CD4-positive, alpha-beta T cell (primary cell): Measurements from ENCODE around the gene TP53RK. TPM values are rescaled to one million over a fixed set of nuclear protein-coding genes. Genes with fewer than 3 reads are reported as not detected.

Experiments
- ATAC-seq: fragments of 200-7000 bp; cut with Tn5 transposase; one replicate; pipeline ENCODE4 v1.10.0; 2022; ENCODE audit warnings: mild to moderate bottlenecking; ENCODE audit not compliant: poor library complexity
- CTCF ChIA-PET: fragments of 350-600 bp; sonication (Branson Sonifier 250); formaldehyde crosslinking; loops from one replicate; lab custom pipeline; 2021; ENCODE audit warnings: antibody characterized with exemption, inconsistent platforms; lab: Charles Lee
- POLR2A ChIA-PET: fragments of 350-600 bp; sonication (Branson Sonifier 250); formaldehyde crosslinking; loops from one replicate; lab custom pipeline; 2021; ENCODE audit warnings: antibody characterized with exemption, inconsistent platforms; lab: Charles Lee
- DNase-seq, 14 experiments: peaks; one replicate each; pipeline ENCODE4 v3.0.0-alpha.2; 2013 to 2020; ENCODE audit warnings: mixed read lengths in 2 of 14
- H3K27ac ChIP-seq, 2 donors: one replicate each; pipeline versions ENCODE4 v1.5.1 to v1.7.0; 2013; ENCODE audit warnings: low read length in 2 of 2, low read depth in 1 of 2, mild to moderate bottlenecking in 1 of 2
- H3K27me3 ChIP-seq, 2 experiments: 1 replicate in 1 of 2; 2 replicates in 1 of 2; pipeline versions ENCODE4 v1.6.1 to v1.7.0; 2013; ENCODE audit warnings: low read length in 2 of 2, control low read depth in 1 of 2, mild to moderate bottlenecking in 1 of 2, moderate library complexity in 1 of 2; ENCODE audit not compliant: insufficient read depth in 2 of 2, control insufficient read depth in 1 of 2
- H3K36me3 ChIP-seq: one replicate; pipeline ENCODE4 v1.6.1; 2013; ENCODE audit warnings: low read length, control low read depth; ENCODE audit not compliant: insufficient read depth
- H3K4me1 ChIP-seq: one replicate; pipeline ENCODE4 v1.6.1; 2013; ENCODE audit warnings: low read length, control low read depth; ENCODE audit not compliant: insufficient read depth
- H3K4me3 ChIP-seq: one replicate; pipeline ENCODE4 v1.5.1; 2013; ENCODE audit warnings: mild to moderate bottlenecking, low read length, moderate library complexity
- H3K9me3 ChIP-seq, 2 experiments: 1 replicate in 1 of 2; 2 replicates in 1 of 2; pipeline versions ENCODE4 v1.6.1 to v1.7.0; 2013; ENCODE audit warnings: low read length in 2 of 2, mild to moderate bottlenecking in 2 of 2, control low read depth in 1 of 2, moderate library complexity in 1 of 2; ENCODE audit not compliant: control insufficient read depth in 1 of 2, insufficient read depth in 1 of 2
- H3K27ac Mint-ChIP-seq: one replicate; pipeline ENCODE4 v1.8.0; 2020; ENCODE audit warnings: mixed read lengths
- H3K27me3 Mint-ChIP-seq: one replicate; pipeline ENCODE4 v1.8.0; 2021; ENCODE audit warnings: mixed read lengths
- H3K36me3 Mint-ChIP-seq: one replicate; pipeline ENCODE4 v1.8.0; 2021; ENCODE audit warnings: low read depth, mixed read lengths
- H3K4me1 Mint-ChIP-seq: one replicate; pipeline ENCODE4 v1.8.0; 2021; ENCODE audit warnings: low read depth, mixed read lengths
- H3K4me3 Mint-ChIP-seq: one replicate; pipeline ENCODE4 v1.8.0; 2020; ENCODE audit warnings: mild to moderate bottlenecking, mixed read lengths
- H3K9me3 Mint-ChIP-seq: one replicate; pipeline ENCODE4 v1.8.0; 2020; ENCODE audit warnings: mixed read lengths
- intact Hi-C, 2 experiments: fragments of 100-400 bp; cut with DNase I in 1 of 2; cut with micrococcal nuclease in 1 of 2; formaldehyde crosslinking; loops; one replicate each; pipeline versions ENCODE4 v1.15.1 to v1.9.0; 2023 to 2025; cut with DNase I, micrococcal nuclease
- total RNA-seq, 174 experiments: library from RNA in 2 of 174; stranded (reverse) in 2 of 174; gene quantifications; one replicate each; pipeline ENCODE4 v1.2.3 and lab custom pipeline; 2021 to 2026
- TF ChIP-seq, protein P1 (sequence below): fragments of 200-600 bp; IDR thresholded peaks from one replicate; pipeline ENCODE4 v1.8.0; 2022; ENCODE audit warnings: antibody characterized with exemption, mild to moderate bottlenecking

The TP53RK gene
- total RNA-seq, 2 experiments from 2014 or later, result 3.9 to 4.5 TPM

DNA sequence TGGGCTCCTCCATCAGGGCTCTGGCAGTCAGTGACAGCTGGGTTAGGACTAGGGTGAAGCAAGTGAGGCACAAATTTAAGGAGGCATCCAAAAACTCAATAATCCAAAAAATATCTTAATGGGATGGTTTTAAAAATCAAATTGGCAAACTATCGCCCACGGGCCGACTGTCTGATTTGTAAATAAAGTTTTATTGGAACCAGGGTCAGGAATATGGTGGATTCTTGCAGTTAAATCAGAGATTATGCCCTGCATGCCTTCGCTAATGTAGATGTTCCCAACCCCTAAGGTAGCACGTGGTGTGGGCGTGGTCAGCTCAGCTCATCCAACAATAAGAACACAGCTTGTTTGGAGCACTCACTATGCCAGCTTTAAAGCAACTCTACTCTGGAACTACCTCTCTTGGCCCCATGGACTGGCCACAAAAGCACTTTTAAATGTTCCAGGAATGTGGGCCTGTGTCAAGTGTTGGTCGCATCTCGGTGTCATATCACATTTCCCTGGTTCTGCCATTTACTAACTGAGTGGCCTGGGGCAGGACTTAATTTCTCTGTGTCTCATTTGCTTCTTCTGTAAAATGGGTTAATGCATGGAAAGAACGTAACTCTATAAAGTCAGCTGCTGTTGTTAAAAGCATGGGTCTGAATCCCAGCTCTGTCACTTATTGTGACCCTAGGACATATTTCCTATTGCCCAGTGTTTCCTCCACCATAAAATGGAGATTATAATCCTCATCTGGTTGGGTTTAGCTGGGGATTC is 7.0 kb downstream of the TP53RK start:
- no peak overlapping the region for H3K27ac Mint-ChIP-seq
- intact Hi-C loops, result loop anchor here in 1 of 2 experiments (2.0 to 10.0 kb wide), 3 partner anchors 161 to 887 kb away; partner anchors contain the start of genes DNTTIP1 and WFDC3
- DNase-seq (no peak), ATAC-seq (no peak)
- H3K27ac ChIP-seq, result peak overlapping the region in 1 of 2 donors; percentile 22
- peaks cover 33% of the 10 kb centered on the region for H3K36me3 ChIP-seq
- TF ChIP-seq, protein P1, sequence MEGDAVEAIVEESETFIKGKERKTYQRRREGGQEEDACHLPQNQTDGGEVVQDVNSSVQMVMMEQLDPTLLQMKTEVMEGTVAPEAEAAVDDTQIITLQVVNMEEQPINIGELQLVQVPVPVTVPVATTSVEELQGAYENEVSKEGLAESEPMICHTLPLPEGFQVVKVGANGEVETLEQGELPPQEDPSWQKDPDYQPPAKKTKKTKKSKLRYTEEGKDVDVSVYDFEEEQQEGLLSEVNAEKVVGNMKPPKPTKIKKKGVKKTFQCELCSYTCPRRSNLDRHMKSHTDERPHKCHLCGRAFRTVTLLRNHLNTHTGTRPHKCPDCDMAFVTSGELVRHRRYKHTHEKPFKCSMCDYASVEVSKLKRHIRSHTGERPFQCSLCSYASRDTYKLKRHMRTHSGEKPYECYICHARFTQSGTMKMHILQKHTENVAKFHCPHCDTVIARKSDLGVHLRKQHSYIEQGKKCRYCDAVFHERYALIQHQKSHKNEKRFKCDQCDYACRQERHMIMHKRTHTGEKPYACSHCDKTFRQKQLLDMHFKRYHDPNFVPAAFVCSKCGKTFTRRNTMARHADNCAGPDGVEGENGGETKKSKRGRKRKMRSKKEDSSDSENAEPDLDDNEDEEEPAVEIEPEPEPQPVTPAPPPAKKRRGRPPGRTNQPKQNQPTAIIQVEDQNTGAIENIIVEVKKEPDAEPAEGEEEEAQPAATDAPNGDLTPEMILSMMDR, result no peak
- H3K4me3 ChIP-seq, result no peak overlapping the region
- no peak overlapping the region for H3K4me3 Mint-ChIP-seq
- ChIA-PET CTCF (no interaction called here), POLR2A (no interaction called here)
- peaks cover 60% of the 10 kb centered on the region for H3K4me1 Mint-ChIP-seq
- H3K27me3 ChIP-seq, result no peaks in the 10 kb centered on the region
- no peaks in the 10 kb centered on the region for H3K9me3 ChIP-seq
- no peaks in the 10 kb centered on the region for H3K27me3 Mint-ChIP-seq
- H3K9me3 Mint-ChIP-seq, result no peaks in the 10 kb centered on the region
- peaks cover 29% of the 10 kb centered on the region for H3K36me3 Mint-ChIP-seq
- peaks cover 24% of the 10 kb centered on the region for H3K4me1 ChIP-seq

DNA sequence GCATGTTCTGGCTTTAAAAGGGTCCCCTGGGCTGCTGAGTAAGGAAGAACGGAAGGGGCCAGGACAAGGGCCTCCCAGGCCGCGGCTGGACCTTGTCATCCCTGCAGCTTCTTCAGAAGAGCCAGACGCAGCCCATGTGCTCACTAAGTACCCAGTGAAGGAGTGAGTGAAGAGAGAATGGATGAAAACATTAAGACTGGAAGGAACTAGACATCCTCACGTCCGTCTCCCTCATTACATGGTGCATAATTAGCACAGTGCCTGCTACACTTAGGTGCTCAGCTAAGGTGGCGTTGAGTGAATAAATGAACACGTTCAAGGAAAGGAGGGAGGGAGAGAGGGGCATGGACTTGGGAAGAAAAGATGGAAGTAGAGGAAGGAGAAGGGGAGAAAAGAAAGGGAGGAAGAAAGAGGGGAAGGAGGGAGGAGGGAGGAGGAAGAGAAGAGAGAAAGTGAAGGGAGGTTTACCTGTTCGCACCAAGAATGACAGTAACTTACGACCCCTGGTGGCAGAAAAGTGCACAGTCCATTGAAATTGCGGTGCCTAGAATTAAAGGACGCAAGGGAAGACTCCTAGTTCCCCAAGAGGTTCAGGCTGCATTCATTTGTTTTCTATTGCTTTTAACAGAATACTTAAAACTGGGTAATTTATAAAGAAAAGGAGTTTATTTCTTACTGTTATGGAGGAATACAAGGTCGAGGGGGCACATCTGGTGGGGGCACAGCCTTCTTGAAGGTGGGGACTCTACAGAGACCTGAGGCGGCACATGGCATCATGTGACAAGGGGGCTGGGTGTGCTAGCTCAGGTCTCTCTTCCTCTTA is 8.0 kb downstream of the TP53RK start:
- peaks cover 16% of the 10 kb centered on the region for H3K4me1 ChIP-seq
- peak; percentile 42 to 78 (median 60) for DNase-seq
- peaks cover 27% of the 10 kb centered on the region for H3K36me3 ChIP-seq
- no peaks in the 10 kb centered on the region for H3K9me3 ChIP-seq
- Mint-ChIP-seq H3K27ac (peak overlapping the region; percentile 37), H3K9me3 (no peaks in the 10 kb centered on the region), H3K36me3 (peaks cover 24% of the 10 kb centered on the region), H3K4me3 (peak overlapping the region; percentile 56), H3K27me3 (no peaks in the 10 kb centered on the region), H3K4me1 (peaks cover 50% of the 10 kb centered on the region)
- POLR2A ChIA-PET, result no interaction called here
- intact Hi-C loops, result loop anchor here (1.0 to 10.0 kb wide), 6 partner anchors 374 to 886 kb away; partner anchors contain the start of genes DNTTIP1 (in 1 of the 2) and WFDC3 (in 1 of the 2)
- ATAC-seq, result peak; percentile 91
- CTCF ChIA-PET, result interaction anchor here (0.6 to 0.8 kb wide), 3 partner anchors 120 to 544 kb away, joined by 3 read pairs; no protein-coding TSS in a partner anchor
- TF ChIP-seq, protein P1, result peak; percentile 87
- peak overlapping the region in 1 of 2 donors; percentile 22 for H3K27ac ChIP-seq
- no peak overlapping the region for H3K4me3 ChIP-seq
- no peaks in the 10 kb centered on the region for H3K27me3 ChIP-seq

DNA sequence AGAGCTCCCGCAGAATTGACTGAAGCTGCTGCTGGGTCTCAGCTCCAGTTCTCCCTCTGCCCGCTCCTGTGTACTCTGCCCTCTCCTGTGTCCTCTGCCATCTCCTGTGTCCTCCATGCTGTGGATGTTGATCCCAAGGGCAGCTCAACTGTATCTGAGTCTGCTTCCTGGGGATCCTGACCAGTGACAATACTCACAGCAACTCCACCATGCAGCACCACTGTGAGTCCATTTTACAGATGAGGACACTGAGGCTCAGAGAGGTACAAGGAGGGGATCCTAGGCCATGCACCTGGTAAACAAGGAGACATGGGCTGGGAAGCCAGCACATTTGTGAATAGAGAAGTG is 8.6 kb downstream of the TP53RK start:
- H3K4me1 ChIP-seq, result peaks cover 15% of the 10 kb centered on the region
- Mint-ChIP-seq H3K9me3 (no peaks in the 10 kb centered on the region), H3K4me3 (no peak overlapping the region), H3K27me3 (no peaks in the 10 kb centered on the region), H3K36me3 (peaks cover 18% of the 10 kb centered on the region), H3K4me1 (peaks cover 44% of the 10 kb centered on the region), H3K27ac (no peak overlapping the region)
- ChIA-PET CTCF (interaction anchor here (0.6 to 0.8 kb wide), 3 partner anchors 119 to 543 kb away, joined by 3 read pairs; no protein-coding TSS in a partner anchor), POLR2A (no interaction called here)
- ATAC-seq (no peak), DNase-seq (no peak)
- intact Hi-C loops, result loop anchor here (1.0 to 10.0 kb wide), 6 partner anchors 373 to 886 kb away; partner anchors contain the start of genes DNTTIP1 (in 1 of the 2) and WFDC3 (in 1 of the 2)
- H3K9me3 ChIP-seq, result no peaks in the 10 kb centered on the region
- H3K36me3 ChIP-seq, result peaks cover 22% of the 10 kb centered on the region
- TF ChIP-seq, protein P1, result no peak
- no peak overlapping the region for H3K27ac ChIP-seq
- no peak overlapping the region for H3K4me3 ChIP-seq
- H3K27me3 ChIP-seq, result no peaks in the 10 kb centered on the region
